ENCODE data around the gene BSND.

Gene BSND

GRCh38 chr1:55061000-55061705 lies 62.4 kb downstream of the BSND start:
- no peak for DNase-seq
